Fibroblast of gingiva (primary cell): Measurements from ENCODE around the gene BMAL1.

ENCODE experiments used
- DNase-seq: peaks from one replicate; pipeline ENCODE4 v3.0.0-alpha.2; 2011; ENCODE audit warnings: low read depth

BMAL1 gene

GRCh38 chr11:13291361-13291760, 13.8 kb downstream of the BMAL1 start:
- no peak for DNase-seq

- DNase-seq: peak; percentile 51
Observed at GRCh38 chr11:13291800-13292199, 14.2 kb downstream of the BMAL1 start.

DNA sequence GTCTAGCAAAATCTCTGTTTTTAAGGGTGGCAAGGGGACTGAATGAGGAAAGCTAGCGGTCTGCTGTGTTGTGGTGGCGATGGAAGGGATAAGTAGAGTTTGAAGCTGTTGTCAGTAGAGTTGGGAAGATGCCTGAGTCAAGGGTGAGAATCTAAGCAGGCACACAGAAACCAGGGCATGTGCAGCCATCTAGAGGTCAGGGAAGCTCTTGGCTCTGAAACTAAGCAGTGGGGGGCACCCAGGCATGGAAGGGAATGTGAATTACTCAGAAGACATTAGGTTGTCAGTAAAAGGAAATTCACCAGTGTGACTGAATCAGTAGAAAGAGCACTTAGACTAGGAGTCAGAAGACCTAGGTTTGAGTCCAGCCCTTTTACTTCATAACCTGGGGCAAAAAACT, 15.4 kb downstream of the BMAL1 start:
- no peak for DNase-seq

DNA sequence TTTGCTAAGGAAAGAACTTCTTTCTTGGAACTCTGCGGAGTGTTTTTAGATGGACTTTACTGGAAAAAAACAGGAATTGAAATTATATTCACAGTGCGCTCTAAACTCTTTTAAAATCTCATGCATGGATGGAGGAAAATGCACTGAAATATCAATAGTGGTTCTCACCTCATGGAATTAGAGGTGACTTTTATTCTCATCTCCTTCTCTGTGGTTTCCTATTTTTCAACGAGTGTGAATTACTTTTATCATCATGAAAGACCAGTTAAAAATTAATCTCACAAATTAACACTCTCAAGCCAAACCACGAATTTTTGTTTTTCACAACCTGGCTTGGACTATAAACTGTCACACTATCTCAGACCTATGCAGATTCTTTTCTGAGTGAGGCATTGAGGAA, 16.6 kb downstream of the BMAL1 start:
- DNase-seq: no peak

DNA sequence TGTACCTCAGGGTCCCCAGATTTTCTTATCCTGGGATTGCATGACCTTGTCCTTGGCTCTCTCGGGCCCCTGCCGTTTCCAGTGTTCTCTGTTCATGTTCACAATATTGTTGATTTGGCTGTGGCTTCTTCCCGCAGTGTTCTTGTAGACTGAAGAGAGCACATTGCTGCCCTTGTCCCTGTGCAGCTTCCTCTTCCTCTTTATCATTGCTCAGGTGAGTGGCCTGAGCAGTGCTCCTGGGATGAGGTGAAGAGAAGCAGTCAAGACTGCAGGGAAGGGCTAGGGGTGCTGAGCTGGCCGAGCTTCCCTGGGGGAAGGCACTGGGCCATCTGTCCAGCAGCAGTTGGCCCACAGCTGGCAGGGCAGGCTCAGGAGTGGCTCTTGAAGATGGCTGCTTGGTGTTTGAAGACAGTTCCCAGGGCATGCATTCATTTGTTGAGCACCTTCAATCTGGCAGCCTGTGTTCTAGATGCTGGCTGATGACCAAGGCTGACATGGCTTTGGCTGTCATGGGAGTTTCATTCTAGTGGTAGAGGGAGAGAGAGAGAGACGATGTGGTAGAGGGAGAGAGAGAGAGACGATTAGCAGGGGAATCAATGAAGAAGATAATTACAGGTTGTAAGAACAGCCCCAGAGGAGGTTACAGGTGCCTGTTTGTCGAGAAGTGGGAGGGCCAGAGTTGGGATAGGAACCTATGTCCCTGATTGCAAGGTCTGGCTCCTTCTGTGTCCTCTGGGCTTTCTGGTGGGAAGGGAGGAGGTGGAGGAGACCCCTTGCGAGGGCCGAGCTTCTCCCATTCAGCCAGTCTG, 17.4 kb downstream of the BMAL1 start:
- no peak for DNase-seq

DNA sequence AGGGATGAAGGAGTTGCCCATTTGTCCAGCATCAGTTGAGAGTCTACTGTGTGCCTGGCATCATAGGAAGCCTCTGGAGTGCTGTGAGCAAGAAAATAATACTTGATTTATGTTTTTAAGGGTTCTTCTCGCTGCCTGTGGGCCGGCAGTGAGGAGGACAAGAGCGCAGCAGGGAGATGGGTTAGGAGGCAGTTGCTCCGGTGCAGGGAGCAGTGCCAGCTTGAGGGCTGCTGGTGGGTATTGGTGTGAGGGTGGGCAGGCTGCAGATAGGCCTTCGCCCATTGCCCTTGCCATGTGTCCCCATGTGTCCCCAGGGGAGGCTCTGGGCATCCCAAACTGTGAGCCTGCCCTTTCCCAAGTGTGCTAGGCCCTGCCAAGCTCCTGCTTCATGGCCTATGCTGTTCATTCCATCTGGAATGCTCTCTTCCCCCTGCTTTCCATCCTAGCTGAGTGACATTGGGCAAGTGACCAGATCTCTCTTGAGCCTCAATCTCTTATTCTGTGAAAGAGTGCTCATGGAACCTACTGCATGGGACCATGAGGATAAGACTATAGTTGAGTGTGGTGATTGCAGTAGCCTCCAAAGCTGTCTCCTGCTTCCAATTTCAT, 19.8 kb downstream of the BMAL1 start:
- DNase-seq: no peak

- no peak for DNase-seq
Observed at GRCh38 chr11:13297917-13298356, 20.3 kb downstream of the BMAL1 start.

GRCh38 chr11:13298765-13299164, 21.2 kb downstream of the BMAL1 start:
- no peak for DNase-seq

- DNase-seq: no peak
Observed at GRCh38 chr11:13301522-13301921, 23.9 kb downstream of the BMAL1 start.

DNA sequence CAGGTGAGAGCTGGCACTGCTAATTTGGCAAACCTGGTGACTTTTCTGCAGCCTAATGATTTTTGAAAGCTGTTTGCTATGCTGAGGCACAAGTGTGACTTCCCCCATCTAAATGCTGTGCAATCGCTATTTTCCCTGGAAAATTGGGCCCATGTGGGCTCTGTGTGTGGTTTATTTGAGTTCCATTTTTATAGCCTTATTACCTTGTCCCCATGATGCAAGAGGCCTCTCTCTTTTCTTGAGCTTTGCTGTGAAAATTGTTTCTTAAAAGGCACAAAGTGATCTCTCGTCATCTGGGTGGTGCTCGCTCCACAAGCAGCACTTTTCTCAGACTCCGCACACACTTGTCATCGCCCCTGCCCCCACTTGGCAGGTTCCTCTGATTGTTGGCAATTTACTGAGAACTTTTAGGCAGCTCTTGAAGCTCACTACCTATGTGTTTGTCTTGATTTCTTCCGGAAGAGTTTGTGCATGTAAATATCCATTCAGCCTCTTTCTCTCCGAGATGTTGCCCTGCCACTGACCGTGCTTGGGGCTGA, 24.9 kb downstream of the BMAL1 start:
- DNase-seq: no peak

DNA sequence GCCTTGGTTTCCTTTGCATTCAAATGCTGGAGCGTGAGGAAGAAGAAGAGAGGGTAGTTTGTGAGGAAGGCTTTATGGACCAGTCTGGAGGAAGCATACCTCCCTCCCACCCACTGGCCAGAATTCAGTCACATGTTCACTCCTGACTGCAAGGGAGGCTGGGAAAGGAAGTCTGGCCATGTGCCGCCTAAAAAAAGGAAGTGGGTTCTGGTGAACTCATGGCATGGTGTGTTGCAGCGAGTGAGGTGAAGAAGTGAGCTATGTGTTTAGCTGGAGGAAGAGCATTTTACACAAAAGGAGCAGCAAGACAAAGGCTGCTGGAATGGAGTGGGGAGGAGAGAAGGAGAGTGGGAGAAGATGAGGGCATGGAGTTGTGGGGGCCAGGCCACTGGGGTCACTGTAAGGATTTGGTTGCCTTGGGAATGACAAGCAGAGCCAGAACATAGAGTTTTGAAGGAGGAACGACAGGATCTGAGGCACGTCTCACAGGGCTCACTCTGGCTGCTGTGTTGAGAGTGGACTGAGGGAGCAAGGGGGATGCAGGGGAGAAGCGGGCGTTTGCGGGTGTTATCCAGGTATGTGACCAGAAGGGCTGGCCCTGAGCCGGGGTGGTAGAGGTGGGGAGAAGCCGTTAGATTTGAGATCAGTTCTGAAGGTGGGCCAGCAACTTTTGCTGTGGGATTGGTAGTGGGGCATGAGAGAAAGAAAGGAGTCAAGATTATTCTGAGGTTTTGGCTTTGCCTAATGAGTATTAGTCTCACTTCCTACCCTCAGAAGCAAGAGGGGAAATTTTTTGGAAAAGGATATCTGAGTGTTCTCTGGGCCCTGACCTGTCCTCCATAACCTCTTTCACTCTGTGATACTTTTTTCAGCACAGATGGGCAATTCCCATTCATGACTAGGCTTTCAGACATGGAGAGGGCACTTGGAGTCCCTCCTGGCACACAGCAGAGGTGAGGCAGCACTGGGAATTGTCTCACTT, 26.4 kb downstream of the BMAL1 start:
- no peak for DNase-seq

- DNase-seq: no peak
Observed at GRCh38 chr11:13304655-13305335, 27.2 kb downstream of the BMAL1 start.

GRCh38 chr11:13308704-13309103, 31.1 kb downstream of the BMAL1 start:
- DNase-seq: no peak

DNA sequence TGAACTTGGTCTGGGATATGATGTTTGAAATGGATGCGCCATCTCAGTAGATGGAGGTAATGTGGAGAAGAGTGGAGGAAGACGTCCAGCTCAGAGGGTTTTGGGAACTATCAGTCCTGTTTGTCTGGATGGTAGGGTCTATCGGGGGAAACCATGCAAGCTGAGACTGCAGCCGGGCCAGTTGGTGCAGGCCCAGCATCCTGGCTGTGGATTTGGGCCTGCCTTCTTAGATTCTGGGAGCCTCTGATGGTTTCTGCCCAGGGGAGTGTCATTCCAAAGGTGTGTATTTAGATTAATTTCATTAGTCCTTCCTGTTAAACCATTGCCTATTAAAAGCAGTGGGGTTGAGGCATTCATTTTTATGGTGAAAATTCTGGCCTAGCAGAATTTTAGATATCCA, 31.6 kb downstream of the BMAL1 start:
- DNase-seq: no peak

- no peak for DNase-seq
Observed at GRCh38 chr11:13310443-13310842, 32.9 kb downstream of the BMAL1 start.

DNA sequence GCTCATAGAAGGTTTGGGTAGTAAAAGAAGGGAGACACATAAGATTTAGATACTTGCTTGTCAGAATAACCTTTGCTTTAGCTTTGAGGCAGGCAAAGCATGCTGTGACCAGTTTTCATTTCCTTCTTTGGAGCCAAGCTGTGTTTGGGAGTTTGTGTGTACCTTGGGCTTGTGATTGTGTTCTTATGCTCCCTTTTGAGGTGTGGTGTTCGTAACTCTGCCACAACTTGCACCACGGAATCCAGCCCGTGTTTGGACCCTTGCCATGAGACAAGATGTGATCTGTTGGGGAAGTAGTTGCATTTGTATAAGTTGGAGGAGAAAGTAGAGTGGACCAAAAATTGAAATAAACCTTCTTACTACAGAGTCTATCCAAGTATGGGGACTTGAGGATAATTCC, 34.0 kb downstream of the BMAL1 start:
- DNase-seq: no peak

DNA sequence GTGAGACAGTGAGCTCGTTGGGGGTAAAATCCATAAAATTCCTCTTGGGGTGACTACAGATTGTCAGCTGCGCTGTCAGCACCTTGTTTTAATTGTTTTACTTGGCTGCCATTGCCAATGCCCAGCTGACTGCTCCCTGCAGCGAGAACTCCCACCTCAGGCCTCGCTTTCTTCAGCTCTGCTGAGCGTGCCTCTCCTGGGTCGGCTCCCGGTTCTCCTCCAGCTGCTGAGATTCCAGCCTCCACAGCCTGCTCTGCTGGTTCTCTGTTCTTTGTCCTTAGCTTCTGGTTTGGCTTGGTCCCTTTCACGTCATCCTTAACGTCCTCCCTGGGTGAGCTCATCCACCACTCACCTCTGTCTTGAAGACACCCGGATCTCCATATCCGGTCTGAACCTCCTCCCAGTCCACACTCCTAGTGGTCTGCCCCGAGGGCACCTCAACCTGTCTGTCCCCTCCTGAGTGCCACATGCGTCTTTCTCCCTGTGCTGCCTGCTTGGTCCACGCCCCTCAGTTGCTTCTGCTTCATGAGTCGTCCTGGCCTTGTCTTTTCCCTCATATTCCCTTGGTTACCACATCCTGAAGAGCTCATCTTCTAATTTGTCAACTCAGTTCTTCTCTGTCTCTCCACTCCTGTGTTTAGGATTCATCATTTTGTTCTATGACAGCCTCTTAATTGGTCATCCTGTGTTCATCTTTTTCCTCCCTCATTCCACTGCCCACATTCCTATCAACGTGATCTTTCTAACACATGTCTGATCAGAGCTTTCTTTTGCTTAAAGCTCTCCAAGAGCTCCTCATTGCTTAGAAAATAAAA, 35.6 kb downstream of the BMAL1 start:
- DNase-seq: no peak

DNA sequence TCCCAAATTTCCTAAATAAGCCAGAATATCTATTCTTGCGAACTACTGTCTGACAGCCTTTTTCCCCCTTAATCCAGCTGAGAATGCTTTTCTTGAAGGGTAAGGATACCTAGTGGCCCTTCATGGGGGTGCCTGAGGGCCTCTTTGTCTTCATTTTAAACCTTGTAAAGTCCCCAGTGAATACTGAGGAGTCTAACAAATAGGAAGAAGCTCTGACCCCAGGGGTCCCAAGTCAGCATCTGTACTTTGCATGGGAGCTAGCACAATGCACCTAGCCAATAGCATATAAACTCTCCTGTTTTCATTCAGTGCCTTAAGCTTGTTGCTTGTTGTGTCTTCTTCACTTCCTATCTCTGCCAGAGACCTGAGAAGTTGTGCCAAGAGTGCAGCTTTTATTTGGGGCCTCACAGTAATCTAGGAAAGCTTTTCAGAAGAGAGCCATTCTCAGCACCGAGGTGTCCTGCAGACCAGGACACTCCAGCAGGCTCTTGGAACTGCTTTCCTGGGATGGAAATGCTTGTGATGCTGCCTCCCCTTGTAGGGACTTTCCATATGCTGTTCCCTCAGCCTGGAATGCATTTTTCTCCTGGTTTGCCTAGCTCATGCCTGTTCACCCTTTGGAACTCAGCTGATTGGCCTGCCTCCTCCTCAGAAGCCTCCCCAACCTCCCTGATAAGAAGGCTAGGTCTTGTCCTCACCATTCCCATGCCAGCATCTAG, 37.2 kb downstream of the BMAL1 start:
- DNase-seq: no peak

DNA sequence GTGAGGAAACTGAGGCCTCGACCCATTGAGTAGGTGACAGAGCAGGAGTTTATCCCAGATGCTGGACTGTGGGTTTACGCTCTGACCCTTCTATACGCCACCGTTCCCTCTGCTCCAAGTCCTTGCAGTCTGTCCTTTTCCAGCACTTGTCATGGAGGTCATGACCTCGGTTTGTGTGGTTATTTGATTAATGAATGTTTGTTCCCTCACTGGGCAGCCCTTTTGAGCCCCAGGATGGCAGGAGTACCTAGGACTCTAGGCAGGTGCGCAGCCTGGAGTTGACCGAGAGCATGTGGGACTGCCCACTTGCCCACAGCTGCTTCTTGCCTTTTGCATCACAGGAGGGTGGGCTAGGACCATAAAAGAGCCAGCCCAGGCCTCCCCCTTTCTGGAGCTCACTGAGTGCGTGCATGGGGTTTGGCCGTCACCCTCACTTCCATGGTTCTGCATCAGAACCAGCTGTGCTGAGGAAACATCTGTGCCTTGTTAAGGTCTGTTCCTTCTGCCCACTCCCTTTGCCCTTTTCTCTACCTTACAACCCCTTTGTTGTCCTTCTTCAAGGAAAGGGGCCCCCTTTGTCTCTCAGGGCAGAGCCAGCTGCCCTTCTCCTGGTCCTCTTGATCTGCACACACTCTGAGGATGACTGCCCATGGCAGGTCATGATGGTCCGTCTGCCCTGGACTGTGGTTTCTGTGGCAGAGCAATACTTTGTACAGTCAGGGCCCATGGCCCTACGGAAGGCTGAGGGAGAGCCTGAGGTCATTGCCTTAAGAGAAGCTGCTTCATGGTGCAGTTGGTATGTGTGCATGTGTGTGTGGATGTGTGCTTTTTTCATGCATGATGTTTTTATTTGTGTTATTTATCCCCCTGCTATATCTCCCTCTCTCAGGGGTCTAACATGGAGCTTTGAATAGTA, 38.2 kb downstream of the BMAL1 start:
- peak; percentile 22 for DNase-seq
